Prostate gland (tissue), 2 donors: ENCODE results near the gene BMP7. TPM values are rescaled to one million over a fixed set of nuclear protein-coding genes. Genes with fewer than 3 reads are reported as not detected.

Source experiments
- DNase-seq: peaks from one replicate; pipeline ENCODE4 v3.0.0-alpha.2; 2019; ENCODE audit warnings: low spot score
- H3K27ac ChIP-seq, 2 donors: fragments of 200-600 bp; sonication (generic); 2 replicates each; pipeline ENCODE4 v1.5.1; 2017 to 2019
- H3K27me3 ChIP-seq: fragments of 200-600 bp; sonication (generic); replicated peaks from 2 replicates; pipeline ENCODE4 v1.5.1; 2019; ENCODE audit not compliant: insufficient read depth
- H3K36me3 ChIP-seq, 2 donors: fragments of 200-600 bp; sonication (generic); 1 replicate in 1 of 2; 2 replicates in 1 of 2; pipeline versions ENCODE4 v1.5.1 to v1.8.1; 2017 to 2019
- H3K4me1 ChIP-seq: fragments of 200-600 bp; sonication (generic); replicated peaks from 2 replicates; pipeline ENCODE4 v1.5.1; 2019
- H3K4me3 ChIP-seq, 2 donors: fragments of 200-600 bp; sonication (generic); 2 replicates each; pipeline ENCODE4 v1.5.1; 2017 to 2019
- H3K9me3 ChIP-seq: fragments of 200-600 bp; sonication (generic); 2 replicates; pipeline ENCODE4 v1.5.1; 2017
- POLR2A ChIP-seq: fragments of 450-650 bp; IDR thresholded peaks from one replicate; pipeline ENCODE4 v1.6.1; 2016; ENCODE audit warnings: antibody characterized with exemption, mild to moderate bottlenecking
- POLR2AphosphoS5 ChIP-seq: sonication (generic); formaldehyde crosslinking; IDR thresholded peaks from one replicate; pipeline ENCODE4 v1.6.1; 2017; ENCODE audit warnings: antibody characterized with exemption
- WGBS: methylation state at CpG from one replicate; pipeline ENCODE4 v1.1.5; 2018; 5-methylcytosine and 5-hydroxymethylcytosine counted together
- intact Hi-C: fragments of 100-400 bp; cut with DNase I; formaldehyde crosslinking; loops from one replicate; pipeline ENCODE4 v1.14.2; 2022
- total RNA-seq, 2 donors: library from RNA; depleted of rRNA; stranded (reverse); fragments of >200 nt; gene quantifications; one replicate each; pipeline ENCODE4 v1.1.0, GENCODE V29; 2016
- TF ChIP-seq, protein P1 (sequence below), 4 experiments: fragments of 200-600 bp in 2 of 4; fragments of 450-650 bp in 2 of 4; sonication (generic) in 2 of 4; IDR thresholded peaks; 1 replicate in 3 of 4; 2 replicates in 1 of 4; pipeline ENCODE4 v1.5.1; 2016 to 2019; ENCODE audit warnings: antibody characterized with exemption in 4 of 4, mild to moderate bottlenecking in 2 of 4, moderate library complexity in 2 of 4

BMP7 gene
- total RNA-seq, 2 donors from 2014 or later = 10.5 to 16.8 TPM

DNA sequence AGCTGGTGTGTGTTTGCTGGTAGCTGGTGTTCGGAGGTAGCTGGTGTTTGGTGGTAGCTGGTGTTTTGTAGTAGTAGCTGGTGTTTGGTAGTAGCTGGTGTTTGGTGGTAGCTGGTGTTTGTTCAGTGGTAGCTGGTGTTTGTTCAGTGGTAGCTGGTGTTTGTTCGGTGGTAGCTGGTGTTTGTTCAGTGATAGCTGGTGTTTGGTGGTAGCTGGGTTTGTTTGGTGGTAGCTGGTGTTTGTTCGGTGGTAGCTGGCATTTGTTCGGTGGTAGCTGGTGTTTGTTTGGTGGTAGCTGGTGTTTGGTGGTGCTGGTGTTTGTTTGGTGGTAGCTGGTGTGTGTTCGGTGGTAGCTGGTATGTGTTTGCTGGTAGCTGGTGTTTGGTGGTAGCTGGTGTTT, 48.0 kb downstream of the BMP7 start:
- Histone ChIP-seq H3K27ac (no peak overlapping the region), H3K36me3 (no peaks in the 10 kb centered on the region), H3K4me1 (no peaks in the 10 kb centered on the region), H3K4me3 (no peak overlapping the region), H3K9me3 (no peaks in the 10 kb centered on the region), H3K27me3 (no peaks in the 10 kb centered on the region)
- no peak for DNase-seq
- TF ChIP-seq POLR2A (no peak), POLR2AphosphoS5 (no peak)
- TF ChIP-seq, protein P1, sequence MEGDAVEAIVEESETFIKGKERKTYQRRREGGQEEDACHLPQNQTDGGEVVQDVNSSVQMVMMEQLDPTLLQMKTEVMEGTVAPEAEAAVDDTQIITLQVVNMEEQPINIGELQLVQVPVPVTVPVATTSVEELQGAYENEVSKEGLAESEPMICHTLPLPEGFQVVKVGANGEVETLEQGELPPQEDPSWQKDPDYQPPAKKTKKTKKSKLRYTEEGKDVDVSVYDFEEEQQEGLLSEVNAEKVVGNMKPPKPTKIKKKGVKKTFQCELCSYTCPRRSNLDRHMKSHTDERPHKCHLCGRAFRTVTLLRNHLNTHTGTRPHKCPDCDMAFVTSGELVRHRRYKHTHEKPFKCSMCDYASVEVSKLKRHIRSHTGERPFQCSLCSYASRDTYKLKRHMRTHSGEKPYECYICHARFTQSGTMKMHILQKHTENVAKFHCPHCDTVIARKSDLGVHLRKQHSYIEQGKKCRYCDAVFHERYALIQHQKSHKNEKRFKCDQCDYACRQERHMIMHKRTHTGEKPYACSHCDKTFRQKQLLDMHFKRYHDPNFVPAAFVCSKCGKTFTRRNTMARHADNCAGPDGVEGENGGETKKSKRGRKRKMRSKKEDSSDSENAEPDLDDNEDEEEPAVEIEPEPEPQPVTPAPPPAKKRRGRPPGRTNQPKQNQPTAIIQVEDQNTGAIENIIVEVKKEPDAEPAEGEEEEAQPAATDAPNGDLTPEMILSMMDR (IDR thresholded peaks at IDR 0.05) = no peak
- intact Hi-C loops = no loop called here
- WGBS = 86% methylated on average over 5 of the region's 5 CpGs

DNA sequence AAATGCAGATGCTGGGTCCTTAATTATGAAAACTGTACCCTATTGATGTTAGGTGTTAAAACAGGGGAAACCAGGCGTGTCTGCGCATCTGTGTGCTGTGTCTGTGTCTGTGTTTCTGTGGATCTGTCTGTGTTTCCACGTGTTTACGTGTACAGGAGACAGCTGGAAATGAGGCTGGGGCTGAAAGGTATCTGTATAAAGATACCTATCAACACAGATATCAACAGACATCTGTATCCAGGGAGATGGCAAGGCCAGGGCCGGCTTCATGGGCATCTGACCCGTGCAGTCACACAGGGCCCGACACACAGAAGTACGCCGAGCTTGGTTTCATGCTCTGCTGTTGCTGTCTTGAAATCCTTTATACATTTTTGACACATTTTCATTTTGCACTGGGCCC, 48.6 kb downstream of the BMP7 start:
- no peaks in the 10 kb centered on the region for H3K9me3 ChIP-seq
- H3K4me3 ChIP-seq = no peak overlapping the region
- H3K27me3 ChIP-seq = no peaks in the 10 kb centered on the region
- no peaks in the 10 kb centered on the region for H3K4me1 ChIP-seq
- H3K36me3 ChIP-seq = no peaks in the 10 kb centered on the region
- DNase-seq = no peak
- no peak overlapping the region for H3K27ac ChIP-seq
- 75% methylated on average over 9 of the region's 9 CpGs for WGBS
- no peak for TF ChIP-seq POLR2AphosphoS5
- TF ChIP-seq, protein P1 (IDR thresholded peaks at IDR 0.05) = no peak
- no peak for TF ChIP-seq POLR2A
- intact Hi-C loops = no loop called here

DNA sequence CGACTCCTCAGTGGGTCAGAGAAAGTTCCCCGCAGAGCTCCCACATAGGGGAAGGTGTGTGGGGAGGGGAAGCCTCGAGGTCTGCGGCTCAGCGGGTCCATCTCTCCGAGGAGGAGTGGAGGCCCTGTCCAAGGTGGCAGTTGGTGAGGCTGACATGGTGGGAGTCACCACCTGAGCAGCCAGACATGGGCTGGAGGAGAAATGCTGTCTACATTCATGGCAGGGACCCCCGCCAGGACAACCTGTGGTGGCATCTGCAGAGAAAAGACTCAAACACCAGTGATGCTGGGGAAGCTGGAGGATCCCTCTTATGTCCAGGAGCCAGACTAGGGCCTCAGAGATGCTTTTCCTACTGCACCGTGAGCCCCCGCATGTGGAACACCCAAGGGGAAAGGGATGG, 49.8 kb downstream of the BMP7 start:
- no peak for DNase-seq
- intact Hi-C loops = no loop called here
- TF ChIP-seq, protein P1 (IDR thresholded peaks at IDR 0.05) = no peak
- TF ChIP-seq POLR2A (no peak), POLR2AphosphoS5 (no peak)
- H3K36me3 ChIP-seq = no peaks in the 10 kb centered on the region
- H3K27ac ChIP-seq = no peak overlapping the region
- no peaks in the 10 kb centered on the region for H3K27me3 ChIP-seq
- H3K9me3 ChIP-seq = no peaks in the 10 kb centered on the region
- H3K4me1 ChIP-seq = no peaks in the 10 kb centered on the region
- 69% methylated on average over 9 of the region's 9 CpGs for WGBS
- H3K4me3 ChIP-seq = no peak overlapping the region

DNA sequence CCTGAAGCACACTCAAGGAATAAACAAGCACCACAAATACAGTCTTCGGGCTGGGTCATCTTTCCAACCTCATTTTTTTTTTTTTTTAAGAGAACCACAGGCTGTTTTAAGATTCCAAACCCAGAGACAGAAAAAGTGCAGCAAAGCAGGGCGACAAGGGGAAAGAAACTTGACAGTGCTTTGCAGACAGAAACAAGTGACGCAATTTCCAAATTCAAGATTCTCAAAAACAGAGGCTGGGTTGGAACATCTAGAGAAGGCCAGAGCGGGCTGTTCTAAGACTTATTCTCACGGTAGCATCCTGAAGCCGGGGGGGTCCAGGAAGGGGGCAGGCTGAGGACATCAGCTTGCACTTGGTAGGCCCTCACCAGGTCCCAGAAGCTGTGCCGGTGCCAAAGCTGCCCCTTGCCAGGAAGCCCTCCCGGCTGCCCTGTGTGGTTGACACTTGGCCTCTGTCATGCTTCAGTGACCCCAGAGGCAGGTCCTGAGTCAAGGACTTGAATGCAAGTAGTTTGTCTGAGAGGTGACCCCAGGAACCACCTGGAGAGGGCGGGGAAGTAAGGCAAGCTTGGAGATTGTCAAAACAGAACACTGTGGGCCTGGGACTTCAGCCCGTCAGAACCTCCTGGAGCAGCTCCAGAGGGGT, 50.5 kb downstream of the BMP7 start:
- TF ChIP-seq, protein P1 (IDR thresholded peaks at IDR 0.05) = no peak
- no peak for TF ChIP-seq POLR2AphosphoS5
- TF ChIP-seq POLR2A = no peak
- no peaks in the 10 kb centered on the region for H3K36me3 ChIP-seq
- no peak overlapping the region for H3K4me3 ChIP-seq
- no peaks in the 10 kb centered on the region for H3K9me3 ChIP-seq
- no peaks in the 10 kb centered on the region for H3K27me3 ChIP-seq
- no peaks in the 10 kb centered on the region for H3K4me1 ChIP-seq
- intact Hi-C loops = no loop called here
- no peak overlapping the region for H3K27ac ChIP-seq
- DNase-seq = no peak
- 82% methylated on average over 10 of the region's 10 CpGs for WGBS

DNA sequence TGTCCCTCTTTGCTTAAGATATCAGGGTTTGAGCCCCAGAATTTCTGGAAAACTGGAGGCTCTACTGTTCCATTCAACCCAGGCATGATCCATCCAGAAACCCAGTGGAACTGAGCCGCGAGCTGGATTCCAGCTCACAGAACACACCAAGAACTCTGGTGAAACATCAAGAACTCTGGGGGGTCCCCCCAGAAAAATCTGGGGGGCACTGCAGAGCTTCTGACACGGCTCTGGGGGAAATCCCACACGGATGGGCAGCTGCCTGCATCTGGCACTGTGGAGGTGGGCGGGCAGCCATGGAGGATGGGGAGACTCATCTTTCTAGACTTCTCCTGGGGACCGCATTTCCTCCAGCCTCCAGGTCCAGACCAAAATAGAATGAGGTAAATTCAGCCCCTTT, 51.0 kb downstream of the BMP7 start:
- no peak for DNase-seq
- Histone ChIP-seq H3K27me3 (no peaks in the 10 kb centered on the region), H3K27ac (no peak overlapping the region), H3K4me3 (no peak overlapping the region), H3K36me3 (no peaks in the 10 kb centered on the region), H3K4me1 (no peaks in the 10 kb centered on the region), H3K9me3 (no peaks in the 10 kb centered on the region)
- intact Hi-C loops = no loop called here
- no peak for TF ChIP-seq POLR2A
- TF ChIP-seq, protein P1 (IDR thresholded peaks at IDR 0.05) = no peak
- TF ChIP-seq POLR2AphosphoS5 = no peak
- WGBS = 87% methylated on average over 6 of the region's 6 CpGs
